DND-41 (cell line): Measurements from ENCODE around the gene IL20.

Experiments used
- ATAC-seq: fragments of 200-7000 bp; cut with Tn5 transposase; 3 replicates; pipeline ENCODE4 v1.9.1; 2021; ENCODE audit warnings: low read depth; ENCODE audit not compliant: insufficient read depth
- DNase-seq: peaks from one replicate; pipeline ENCODE4 v3.0.0-alpha.2; 2020
- H2AFZ ChIP-seq: 2 replicates; pipeline ENCODE4 v1.6.0; 2012; ENCODE audit warnings: low read depth, low read length
- H3K27ac ChIP-seq: 2 replicates; pipeline ENCODE4 v1.5.1; 2012; ENCODE audit warnings: low read length, inconsistent platforms
- H3K27me3 ChIP-seq: fragments of 200-600 bp; sonication (generic); 2 replicates; pipeline ENCODE4 v1.6.0; 2012; ENCODE audit warnings: low read length, mild to moderate bottlenecking, inconsistent platforms; ENCODE audit not compliant: insufficient read depth, poor library complexity
- H3K36me3 ChIP-seq: 2 replicates; pipeline ENCODE4 v1.5.1; 2012; ENCODE audit warnings: low read length, inconsistent platforms; ENCODE audit not compliant: insufficient read depth
- H3K4me1 ChIP-seq: 2 replicates; pipeline ENCODE4 v1.5.1; 2012; ENCODE audit warnings: mild to moderate bottlenecking, low read length; ENCODE audit not compliant: insufficient read depth
- H3K4me2 ChIP-seq: 2 replicates; pipeline ENCODE4 v1.6.0; 2012; ENCODE audit warnings: mild to moderate bottlenecking, moderate library complexity, low read length, inconsistent platforms; ENCODE audit not compliant: insufficient read depth
- H3K4me3 ChIP-seq, 2 experiments: fragments of 200-600 bp in 1 of 2; shearing (Covaris generic) in 1 of 2; 2 replicates each; pipeline ENCODE4 v1.5.1; 2012 to 2016; ENCODE audit warnings: inconsistent platforms in 2 of 2, low read length in 2 of 2, mild to moderate bottlenecking in 2 of 2, low read depth in 1 of 2, moderate library complexity in 1 of 2
- H3K79me2 ChIP-seq: 2 replicates; pipeline ENCODE4 v1.6.0; 2012; ENCODE audit warnings: low read length, inconsistent platforms; ENCODE audit not compliant: insufficient read depth
- H3K9ac ChIP-seq: 2 replicates; pipeline ENCODE4 v1.6.0; 2012; ENCODE audit warnings: low read depth, mild to moderate bottlenecking, inconsistent platforms, low read length, moderate library complexity
- H3K9me3 ChIP-seq: 2 replicates; pipeline ENCODE4 v1.5.1; 2012; ENCODE audit warnings: low read length, moderate library complexity, mild to moderate bottlenecking, inconsistent platforms; ENCODE audit not compliant: insufficient read depth, severe bottlenecking
- H4K20me1 ChIP-seq: 2 replicates; pipeline ENCODE4 v1.6.0; 2012; ENCODE audit warnings: low read length; ENCODE audit not compliant: insufficient read depth
- EZH2 ChIP-seq: IDR thresholded peaks from 3 replicates; pipeline ENCODE4 v1.6.1; 2012; ENCODE audit warnings: borderline replicate concordance, low read depth, mild to moderate bottlenecking, moderate library complexity, low read length, inconsistent platforms; ENCODE audit not compliant: severe bottlenecking
- TF ChIP-seq, protein P1 (sequence below): IDR thresholded peaks from 2 replicates; pipeline ENCODE4 v1.5.1; 2012; ENCODE audit warnings: borderline replicate concordance, low read length, moderate library complexity, mild to moderate bottlenecking; ENCODE audit not compliant: poor library complexity, severe bottlenecking; ENCODE audit errors: extremely low read depth

IL20 gene

GRCh38 chr1:206907304-206907991 is 42.0 kb downstream of the IL20 start:
- Histone ChIP-seq H3K79me2 (no peaks in the 10 kb centered on the region), H3K4me3 (no peak overlapping the region), H4K20me1 (no peaks in the 10 kb centered on the region), H3K9me3 (no peaks in the 10 kb centered on the region), H2AFZ (no peak overlapping the region), H3K27ac (peak overlapping the region; percentile 46; the same call in 1 of the 2 replicates), H3K4me2 (no peak overlapping the region), H3K4me1 (peaks cover 42% of the 10 kb centered on the region), H3K27me3 (no peaks in the 10 kb centered on the region), H3K36me3 (peaks cover 49% of the 10 kb centered on the region), H3K9ac (no peak overlapping the region)
- DNase-seq, result no peak
- no peak for TF ChIP-seq EZH2
- TF ChIP-seq, protein P1, sequence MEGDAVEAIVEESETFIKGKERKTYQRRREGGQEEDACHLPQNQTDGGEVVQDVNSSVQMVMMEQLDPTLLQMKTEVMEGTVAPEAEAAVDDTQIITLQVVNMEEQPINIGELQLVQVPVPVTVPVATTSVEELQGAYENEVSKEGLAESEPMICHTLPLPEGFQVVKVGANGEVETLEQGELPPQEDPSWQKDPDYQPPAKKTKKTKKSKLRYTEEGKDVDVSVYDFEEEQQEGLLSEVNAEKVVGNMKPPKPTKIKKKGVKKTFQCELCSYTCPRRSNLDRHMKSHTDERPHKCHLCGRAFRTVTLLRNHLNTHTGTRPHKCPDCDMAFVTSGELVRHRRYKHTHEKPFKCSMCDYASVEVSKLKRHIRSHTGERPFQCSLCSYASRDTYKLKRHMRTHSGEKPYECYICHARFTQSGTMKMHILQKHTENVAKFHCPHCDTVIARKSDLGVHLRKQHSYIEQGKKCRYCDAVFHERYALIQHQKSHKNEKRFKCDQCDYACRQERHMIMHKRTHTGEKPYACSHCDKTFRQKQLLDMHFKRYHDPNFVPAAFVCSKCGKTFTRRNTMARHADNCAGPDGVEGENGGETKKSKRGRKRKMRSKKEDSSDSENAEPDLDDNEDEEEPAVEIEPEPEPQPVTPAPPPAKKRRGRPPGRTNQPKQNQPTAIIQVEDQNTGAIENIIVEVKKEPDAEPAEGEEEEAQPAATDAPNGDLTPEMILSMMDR, result no peak
- no peak for ATAC-seq

- Histone ChIP-seq H3K9ac (no peak overlapping the region), H4K20me1 (no peaks in the 10 kb centered on the region), H3K27me3 (no peaks in the 10 kb centered on the region), H3K4me2 (no peak overlapping the region), H3K79me2 (no peaks in the 10 kb centered on the region), H2AFZ (no peak overlapping the region), H3K36me3 (peaks cover 53% of the 10 kb centered on the region), H3K4me1 (peaks cover 45% of the 10 kb centered on the region), H3K4me3 (no peak overlapping the region), H3K9me3 (no peaks in the 10 kb centered on the region), H3K27ac (0 out of 2 replicates have a peak overlapping the region, but pooled peaks have one; percentile 5)
- no peak for TF ChIP-seq EZH2
- TF ChIP-seq, protein P1, result no peak
- ATAC-seq, result no peak
- no peak for DNase-seq
Measured at GRCh38 chr1:206908038-206908437, 42.6 kb downstream of the IL20 start.

DNA sequence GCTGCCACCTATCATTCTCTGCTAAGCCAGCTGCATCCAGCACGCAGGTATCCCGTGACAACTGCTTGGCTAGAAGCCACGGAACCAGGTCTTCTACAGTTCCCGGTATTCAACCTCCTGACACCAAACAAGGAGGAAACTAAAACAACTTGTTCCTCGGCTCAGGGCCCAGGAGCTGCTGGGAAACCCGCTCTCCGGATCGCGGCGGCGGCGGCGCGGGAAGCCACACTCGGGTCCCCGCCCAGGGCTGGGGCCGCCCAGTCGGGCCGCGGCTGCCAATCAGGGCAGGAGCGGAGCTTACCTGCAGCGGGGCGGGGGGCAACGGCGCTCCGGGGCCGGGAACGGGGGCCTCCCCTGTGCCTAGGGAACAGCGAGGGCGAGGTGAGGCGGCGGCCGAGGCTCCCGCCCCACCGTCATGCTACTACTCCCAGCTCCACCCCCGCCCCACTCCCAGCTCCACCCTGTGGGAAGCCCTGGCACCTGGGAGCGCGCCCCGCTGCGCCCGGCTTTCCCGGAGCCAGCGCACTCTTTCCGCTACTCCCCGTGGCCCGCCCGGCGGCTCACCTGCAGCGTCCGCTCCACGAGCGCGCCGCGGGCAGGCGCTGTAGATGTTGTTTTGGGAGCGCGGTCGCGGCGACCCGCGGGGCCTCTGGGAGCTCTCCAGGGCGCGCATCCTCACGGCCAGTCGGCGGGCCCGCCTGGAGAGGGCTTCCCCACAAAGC is 43.9 kb downstream of the IL20 start:
- Histone ChIP-seq H3K4me1 (peaks cover 45% of the 10 kb centered on the region), H3K27ac (no peak overlapping the region), H3K9me3 (no peaks in the 10 kb centered on the region), H3K36me3 (peaks cover 49% of the 10 kb centered on the region), H3K4me3 (no peak overlapping the region), H4K20me1 (no peaks in the 10 kb centered on the region), H2AFZ (no peak overlapping the region), H3K27me3 (no peaks in the 10 kb centered on the region), H3K79me2 (no peaks in the 10 kb centered on the region), H3K9ac (no peak overlapping the region), H3K4me2 (no peak overlapping the region)
- TF ChIP-seq, protein P1, result no peak
- TF ChIP-seq EZH2, result no peak
- DNase-seq (no peak), ATAC-seq (no peak)
